ENCODE data around the gene PCDH10.

PCDH10 gene

GRCh38 chr4:133145758-133146573 lies 3.1 kb upstream of the PCDH10 start:
- TF ChIP-seq TEAD4 (IDR thresholded peaks at IDR 0.05) = no peak
- TF ChIP-seq FOXM1 (IDR thresholded peaks at IDR 0.05; ENCODE audit: borderline replicate concordance, low read depth) = no peak

GRCh38 chr4:133146574-133147241 lies 2.4 kb upstream of the PCDH10 start:
- TF ChIP-seq NFIC (IDR thresholded peaks at IDR 0.05) (no peak), ZBTB7A (IDR thresholded peaks at IDR 0.05; ENCODE audit: low read depth) (no peak), TCF12 (IDR thresholded peaks at IDR 0.05; ENCODE audit: low read depth) (no peak), MAX (IDR thresholded peaks at IDR 0.05) (peak; percentile 59), TEAD4 (IDR thresholded peaks at IDR 0.05) (no peak), RAD21 (IDR thresholded peaks at IDR 0.05; ENCODE audit: low read depth) (peak; percentile 85)

- no peak for TF ChIP-seq USF1 (IDR thresholded peaks at IDR 0.05)
- TF ChIP-seq EP300 (IDR thresholded peaks at IDR 0.05; ENCODE audit: borderline replicate concordance) = no peak
- peak; percentile 21; the same call in 1 of the 2 replicates for TF ChIP-seq ZBTB7A (IDR thresholded peaks at IDR 0.05; ENCODE audit: low read depth)
Measured at GRCh38 chr4:133147286-133147821, 1.7 kb upstream of the PCDH10 start.

GRCh38 chr4:133147921-133148689 lies 989 bp upstream of the PCDH10 start:
- TF ChIP-seq ZBTB7A (IDR thresholded peaks at IDR 0.05; ENCODE audit: low read depth) (peak; percentile 41; the same call in 1 of the 2 replicates), FOXM1 (IDR thresholded peaks at IDR 0.05; ENCODE audit: borderline replicate concordance, low read depth) (no peak), TCF12 (IDR thresholded peaks at IDR 0.05; ENCODE audit: low read depth) (peak; percentile 10; the same call in 1 of the 2 replicates), MAX (IDR thresholded peaks at IDR 0.05) (peak; percentile 51; the same call in 1 of the 2 replicates), EP300 (IDR thresholded peaks at IDR 0.05; ENCODE audit: borderline replicate concordance) (0 out of 2 replicates have a peak, but pooled peaks have one; percentile 11)

GRCh38 chr4:133149364-133149695 lies 236 bp downstream of the PCDH10 start:
- TF ChIP-seq REST (IDR thresholded peaks at IDR 0.05; ENCODE audit: low read depth) (no peak), TCF12 (IDR thresholded peaks at IDR 0.05; ENCODE audit: low read depth) (no peak), USF1 (IDR thresholded peaks at IDR 0.05) (no peak), RAD21 (IDR thresholded peaks at IDR 0.05; ENCODE audit: low read depth) (no peak), ZBTB7A (IDR thresholded peaks at IDR 0.05; ENCODE audit: low read depth) (no peak), TEAD4 (IDR thresholded peaks at IDR 0.05) (no peak), CEBPB (IDR thresholded peaks at IDR 0.05) (no peak), YY1 (IDR thresholded peaks at IDR 0.05; ENCODE audit: low read depth) (no peak), CREB1 (IDR thresholded peaks at IDR 0.05; ENCODE audit: low read depth) (no peak), EGR1 (IDR thresholded peaks at IDR 0.05) (no peak), NFIC (IDR thresholded peaks at IDR 0.05) (no peak), EP300 (IDR thresholded peaks at IDR 0.05; ENCODE audit: borderline replicate concordance) (no peak), FOXM1 (IDR thresholded peaks at IDR 0.05; ENCODE audit: borderline replicate concordance, low read depth) (no peak), TAF1 (IDR thresholded peaks at IDR 0.05; ENCODE audit: low read depth) (no peak), MAX (IDR thresholded peaks at IDR 0.05) (no peak)

GRCh38 chr4:133149932-133150471 lies 908 bp downstream of the PCDH10 start:
- TF ChIP-seq USF1 (IDR thresholded peaks at IDR 0.05) (no peak), FOXM1 (IDR thresholded peaks at IDR 0.05; ENCODE audit: borderline replicate concordance, low read depth) (no peak), MAX (IDR thresholded peaks at IDR 0.05) (no peak), NFIC (IDR thresholded peaks at IDR 0.05) (no peak), TAF1 (IDR thresholded peaks at IDR 0.05; ENCODE audit: low read depth) (no peak), RAD21 (IDR thresholded peaks at IDR 0.05; ENCODE audit: low read depth) (no peak), ZBTB7A (IDR thresholded peaks at IDR 0.05; ENCODE audit: low read depth) (no peak)

Data from Ishikawa (cell line).